H9 (cell line): ENCODE results near the gene MAP3K8. TPM values are rescaled to one million over a fixed set of nuclear protein-coding genes. Genes with fewer than 3 reads are reported as not detected.

Experiments
- DNase-seq: peaks from one replicate; pipeline ENCODE4 v3.0.0-alpha.2; 2017
- H2AFZ ChIP-seq: one replicate; pipeline ENCODE4 v1.6.1; 2013; ENCODE audit warnings: mild to moderate bottlenecking, low read length, control low read depth, moderate library complexity
- H2AK5ac ChIP-seq: 2 replicates; pipeline ENCODE4 v1.6.1; 2013; ENCODE audit warnings: low read length, control low read depth, mixed read lengths; ENCODE audit not compliant: insufficient read length
- H2BK120ac ChIP-seq: one replicate; pipeline ENCODE4 v1.6.1; 2013; ENCODE audit warnings: low read depth, mild to moderate bottlenecking, low read length, control low read depth, inconsistent platforms; ENCODE audit not compliant: poor library complexity, severe bottlenecking
- H2BK12ac ChIP-seq: 2 replicates; pipeline ENCODE4 v1.6.1; 2013; ENCODE audit warnings: low read length, control low read depth, mixed read lengths, low read depth; ENCODE audit not compliant: insufficient read length
- H2BK15ac ChIP-seq: 2 replicates; pipeline ENCODE4 v1.6.1; 2013; ENCODE audit warnings: low read depth, low read length, control low read depth
- H2BK20ac ChIP-seq: one replicate; pipeline ENCODE4 v1.6.1; 2013; ENCODE audit warnings: low read depth, mild to moderate bottlenecking, low read length, control low read depth, inconsistent platforms; ENCODE audit not compliant: poor library complexity, severe bottlenecking
- H2BK5ac ChIP-seq: 2 replicates; pipeline ENCODE4 v1.6.1; 2013; ENCODE audit warnings: low read length, control low read depth, mixed read lengths; ENCODE audit not compliant: insufficient read length
- H3K14ac ChIP-seq: 2 replicates; pipeline ENCODE4 v1.6.1; 2013; ENCODE audit warnings: low read length, control low read depth; ENCODE audit not compliant: insufficient read depth
- H3K18ac ChIP-seq: 2 replicates; pipeline ENCODE4 v1.6.1; 2013; ENCODE audit warnings: low read depth, mild to moderate bottlenecking, mixed read lengths, low read length, control low read depth; ENCODE audit not compliant: insufficient read length
- H3K23ac ChIP-seq: 2 replicates; pipeline ENCODE4 v1.6.1; 2013; ENCODE audit warnings: low read length, control low read depth, mixed read lengths, low read depth; ENCODE audit not compliant: insufficient read length
- H3K23me2 ChIP-seq: 2 replicates; pipeline ENCODE4 v1.6.1; 2013; ENCODE audit warnings: low read depth, mild to moderate bottlenecking, mixed read lengths, low read length, control low read depth; ENCODE audit not compliant: insufficient read length, poor library complexity, severe bottlenecking
- H3K27ac ChIP-seq: 2 replicates; pipeline ENCODE4 v1.5.1; 2013; ENCODE audit warnings: low read length, control low read depth, mixed read lengths, low read depth; ENCODE audit not compliant: insufficient read length
- H3K27me3 ChIP-seq: 2 replicates; pipeline ENCODE4 v1.6.1; 2013; ENCODE audit warnings: low read length, control low read depth, inconsistent platforms; ENCODE audit not compliant: insufficient read depth
- H3K4ac ChIP-seq: 2 replicates; pipeline ENCODE4 v1.6.1; 2013; ENCODE audit warnings: low read depth, mild to moderate bottlenecking, control low read depth, inconsistent platforms, low read length, moderate library complexity
- H3K4me1 ChIP-seq: 2 replicates; pipeline ENCODE4 v1.6.1; 2013; ENCODE audit warnings: low read length, control low read depth, inconsistent platforms; ENCODE audit not compliant: insufficient read depth
- H3K4me2 ChIP-seq: 2 replicates; pipeline ENCODE4 v1.6.1; 2013; ENCODE audit warnings: low read length, control low read depth, mixed read lengths; ENCODE audit not compliant: insufficient read length, insufficient read depth
- H3K56ac ChIP-seq: 2 replicates; pipeline ENCODE4 v1.6.1; 2013; ENCODE audit warnings: low read depth, mild to moderate bottlenecking, mixed read lengths, low read length, control low read depth; ENCODE audit not compliant: insufficient read length
- H3K79me1 ChIP-seq: 2 replicates; pipeline ENCODE4 v1.6.1; 2013; ENCODE audit warnings: low read depth, mild to moderate bottlenecking, moderate library complexity, low read length, control low read depth, inconsistent platforms; ENCODE audit not compliant: insufficient read depth, poor library complexity, severe bottlenecking
- H3K79me2 ChIP-seq: 2 replicates; pipeline ENCODE4 v1.6.1; 2013; ENCODE audit warnings: low read length, control low read depth, inconsistent platforms; ENCODE audit not compliant: insufficient read depth
- H3K9ac ChIP-seq: 2 replicates; pipeline ENCODE4 v1.6.1; 2013; ENCODE audit warnings: low read length, control low read depth, mixed read lengths; ENCODE audit not compliant: insufficient read length; ENCODE audit errors: extremely low read depth
- H3K9me3 ChIP-seq: one replicate; pipeline ENCODE4 v1.6.1; 2013; ENCODE audit warnings: low read depth, low read length, inconsistent platforms; ENCODE audit not compliant: control insufficient read depth
- H3T11ph ChIP-seq: one replicate; pipeline ENCODE4 v1.6.1; 2013; ENCODE audit warnings: mild to moderate bottlenecking, low read length, control low read depth, inconsistent platforms
- H4K20me1 ChIP-seq: one replicate; pipeline ENCODE4 v1.6.1; 2013; ENCODE audit not compliant: control insufficient read depth, insufficient read length, insufficient read depth
- H4K5ac ChIP-seq: 2 replicates; pipeline ENCODE4 v1.6.1; 2013; ENCODE audit warnings: low read depth, mild to moderate bottlenecking, mixed read lengths, low read length, control low read depth; ENCODE audit not compliant: insufficient read length
- H4K8ac ChIP-seq: replicated peaks from 2 replicates; pipeline ENCODE4 v1.6.1; 2013; ENCODE audit warnings: low read length, control low read depth, mixed read lengths, low read depth; ENCODE audit not compliant: insufficient read length
- H4K91ac ChIP-seq: 2 replicates; pipeline ENCODE4 v1.6.1; 2013; ENCODE audit warnings: low read depth, mild to moderate bottlenecking, moderate library complexity, mixed read lengths, low read length, control low read depth; ENCODE audit not compliant: insufficient read length
- H3K27ac Mint-ChIP-seq, 3 experiments: 2 replicates in 2 of 3; 3 replicates in 1 of 3; pipeline ENCODE4 v1.8.0; 2020 to 2021; ENCODE audit warnings: mixed read lengths in 3 of 3, mild to moderate bottlenecking in 1 of 3, moderate library complexity in 1 of 3
- H3K27me3 Mint-ChIP-seq: 2 replicates; pipeline ENCODE4 v1.8.0; 2021; ENCODE audit warnings: low read depth, mild to moderate bottlenecking, moderate library complexity, mixed read lengths
- H3K36me3 Mint-ChIP-seq, 3 experiments: 2 replicates in 2 of 3; 3 replicates in 1 of 3; pipeline ENCODE4 v1.8.0; 2020 to 2021; ENCODE audit warnings: low read depth in 3 of 3, mixed read lengths in 3 of 3; ENCODE audit not compliant: insufficient read depth in 1 of 3
- H3K4me1 Mint-ChIP-seq, 2 experiments: 2 replicates each; pipeline ENCODE4 v1.8.0; 2020; ENCODE audit warnings: mixed read lengths in 2 of 2
- H3K4me3 Mint-ChIP-seq, 2 experiments: 2 replicates in 1 of 2; 3 replicates in 1 of 2; pipeline ENCODE4 v1.8.0; 2020 to 2021; ENCODE audit warnings: mild to moderate bottlenecking in 2 of 2, mixed read lengths in 2 of 2, moderate library complexity in 1 of 2
- H3K9me3 Mint-ChIP-seq, 2 experiments: 2 replicates in 1 of 2; 3 replicates in 1 of 2; pipeline ENCODE4 v1.8.0; 2020; ENCODE audit warnings: mild to moderate bottlenecking in 2 of 2, mixed read lengths in 2 of 2, moderate library complexity in 1 of 2
- WGBS: extraction: QIAGEN DNeasy Blood & Tissue Kit; methylation state at CpG from one replicate; pipeline ENCODE4 v1.1.7; 2013; ENCODE audit warnings: missing lambda C conversion rate, low lambda C conversion rate, mixed read lengths; ENCODE audit not compliant: insufficient read length; ENCODE audit errors: extremely low coverage; 5-methylcytosine and 5-hydroxymethylcytosine counted together
- total RNA-seq: library from RNA; stranded (reverse); gene quantifications from 2 replicates; pipeline ENCODE4 v1.2.1, GENCODE V29; 2021
- TF ChIP-seq, protein P1 (sequence below): fragments of 200-600 bp; sonication (generic); conservative IDR thresholded peaks from 3 replicates; pipeline ENCODE4 v1.8.0; 2021; ENCODE audit warnings: antibody characterized with exemption, mild to moderate bottlenecking

MAP3K8 gene
- total RNA-seq, 1 experiment from 2014 or later, result 3.5 TPM

GRCh38 chr10:30403494-30403893 is 30.5 kb upstream of the MAP3K8 start:
- no peak overlapping the region for H2AK5ac ChIP-seq
- H2BK5ac ChIP-seq, result no peak overlapping the region
- H4K91ac ChIP-seq, result no peak overlapping the region
- no peak overlapping the region for H4K5ac ChIP-seq
- H3K27me3 ChIP-seq, result no peaks in the 10 kb centered on the region
- WGBS, result no CpG with 5 or more reads among the region's 18 CpGs
- H3K4ac ChIP-seq, result no peak overlapping the region
- no peak overlapping the region for H3K18ac ChIP-seq
- no peaks in the 10 kb centered on the region for H3K79me2 ChIP-seq
- H3K4me1 ChIP-seq, result no peaks in the 10 kb centered on the region
- Mint-ChIP-seq H3K36me3 (peaks cover 0 to 10% (median 4%) of the 10 kb centered on the region in 3 experiments; a peak in 3 of 7 replicates), H3K4me3 (no peak overlapping the region), H3K9me3 (peaks cover 9 to 14% of the 10 kb centered on the region in 2 experiments; a peak in 3 of 5 replicates), H3K27ac (no peak overlapping the region), H3K4me1 (peaks cover 2 to 3% of the 10 kb centered on the region in 2 experiments; a peak in 1 of 4 replicates), H3K27me3 (peaks cover 7% of the 10 kb centered on the region; the same call in 1 of the 2 replicates)
- TF ChIP-seq, protein P1, sequence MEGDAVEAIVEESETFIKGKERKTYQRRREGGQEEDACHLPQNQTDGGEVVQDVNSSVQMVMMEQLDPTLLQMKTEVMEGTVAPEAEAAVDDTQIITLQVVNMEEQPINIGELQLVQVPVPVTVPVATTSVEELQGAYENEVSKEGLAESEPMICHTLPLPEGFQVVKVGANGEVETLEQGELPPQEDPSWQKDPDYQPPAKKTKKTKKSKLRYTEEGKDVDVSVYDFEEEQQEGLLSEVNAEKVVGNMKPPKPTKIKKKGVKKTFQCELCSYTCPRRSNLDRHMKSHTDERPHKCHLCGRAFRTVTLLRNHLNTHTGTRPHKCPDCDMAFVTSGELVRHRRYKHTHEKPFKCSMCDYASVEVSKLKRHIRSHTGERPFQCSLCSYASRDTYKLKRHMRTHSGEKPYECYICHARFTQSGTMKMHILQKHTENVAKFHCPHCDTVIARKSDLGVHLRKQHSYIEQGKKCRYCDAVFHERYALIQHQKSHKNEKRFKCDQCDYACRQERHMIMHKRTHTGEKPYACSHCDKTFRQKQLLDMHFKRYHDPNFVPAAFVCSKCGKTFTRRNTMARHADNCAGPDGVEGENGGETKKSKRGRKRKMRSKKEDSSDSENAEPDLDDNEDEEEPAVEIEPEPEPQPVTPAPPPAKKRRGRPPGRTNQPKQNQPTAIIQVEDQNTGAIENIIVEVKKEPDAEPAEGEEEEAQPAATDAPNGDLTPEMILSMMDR, result no peak
- no peak overlapping the region for H3T11ph ChIP-seq
- no peak overlapping the region for H3K9ac ChIP-seq
- H3K56ac ChIP-seq, result no peak overlapping the region
- H4K8ac ChIP-seq, result no peak overlapping the region
- H3K9me3 ChIP-seq, result peaks cover 7% of the 10 kb centered on the region
- H3K27ac ChIP-seq, result no peak overlapping the region
- no peaks in the 10 kb centered on the region for H3K79me1 ChIP-seq
- H2AFZ ChIP-seq, result no peak overlapping the region
- H3K14ac ChIP-seq, result no peak overlapping the region; the same call in 1 of the 2 replicates
- H2BK12ac ChIP-seq, result no peak overlapping the region
- H3K23ac ChIP-seq, result no peak overlapping the region
- no peak overlapping the region for H2BK120ac ChIP-seq
- H4K20me1 ChIP-seq, result no peaks in the 10 kb centered on the region
- H3K4me2 ChIP-seq, result no peak overlapping the region
- no peak for DNase-seq
- H3K23me2 ChIP-seq, result no peaks in the 10 kb centered on the region
- H2BK15ac ChIP-seq, result no peak overlapping the region
- H2BK20ac ChIP-seq, result no peak overlapping the region
